Muscle of back (tissue), 11 donors: ENCODE measurements around the gene ZBTB7A. TPM values are rescaled to one million over a fixed set of nuclear protein-coding genes. Genes with fewer than 3 reads are reported as not detected.

Source experiments
- DNase-seq, 3 donors: peaks; one replicate each; pipeline versions ENCODE4 v3.0.0 to v3.0.0-alpha.2; 2013
- polyA plus RNA-seq, 10 donors: library from polyadenylated mRNA; unstranded; fragments of 120-200 nt; gene quantifications; one replicate each; pipeline ENCODE4 v1.2.1, GENCODE V29; 2013; ENCODE audit not compliant: insufficient read length in 10 of 10

ZBTB7A gene
- polyA plus RNA-seq, 10 donors: 5.4 to 9.0 (median 8.0) TPM

DNA sequence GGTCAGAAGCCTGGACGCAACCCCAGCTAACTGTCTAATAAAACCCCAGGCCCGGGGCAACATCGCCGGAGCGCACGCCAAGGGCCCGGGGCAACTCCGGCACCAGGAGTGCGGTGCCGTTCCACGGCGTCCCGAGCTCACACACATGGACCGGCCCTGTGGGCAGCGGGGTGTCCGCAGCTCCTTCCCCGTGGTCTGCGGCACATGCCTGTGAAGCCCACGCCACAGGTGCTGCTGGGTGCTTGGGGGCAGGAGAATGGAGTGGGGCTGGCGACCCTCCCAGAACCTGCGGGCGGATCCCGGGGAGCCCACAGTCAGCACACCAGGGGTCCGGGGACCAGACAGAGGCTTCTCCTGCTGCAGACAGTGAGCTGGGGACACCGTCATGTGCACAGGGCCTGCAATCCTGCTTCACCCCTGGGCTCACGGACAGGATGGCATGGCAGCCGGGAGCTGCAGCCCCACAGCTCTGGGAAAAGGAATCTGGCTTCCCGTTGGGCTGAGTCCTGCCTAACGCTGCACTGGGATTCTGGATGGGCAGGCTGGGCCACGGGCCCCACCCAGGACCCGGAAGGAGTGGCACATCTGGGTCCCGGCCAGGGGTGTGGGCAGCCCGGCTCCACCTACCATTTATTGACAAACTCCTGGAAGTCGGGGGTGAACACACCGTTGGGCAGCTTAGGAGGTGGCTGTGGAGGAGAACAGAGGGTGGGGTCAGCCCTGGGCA lies 28.2 kb upstream of the ZBTB7A start:
- no peak for DNase-seq

DNA sequence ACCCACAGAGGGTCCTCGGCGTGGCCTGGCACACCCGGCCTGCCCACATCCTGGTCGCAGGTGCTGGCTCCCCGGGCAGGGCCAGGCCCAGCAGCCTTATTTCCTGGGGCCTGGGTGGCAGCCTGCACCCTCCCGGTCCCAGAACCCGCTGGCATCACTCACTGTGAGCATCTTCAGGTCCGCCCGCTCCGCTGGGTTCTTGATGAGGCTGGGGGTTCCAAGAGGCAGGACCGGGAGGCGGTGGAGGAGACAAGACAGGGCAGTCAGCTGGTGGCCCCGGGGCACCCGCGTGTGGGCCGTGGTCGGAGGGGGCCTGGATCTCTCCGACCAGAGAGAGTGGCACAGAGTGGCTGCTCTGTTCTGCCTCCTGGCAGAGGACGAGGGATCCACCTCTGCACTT lies 27.6 kb upstream of the ZBTB7A start:
- DNase-seq: no peak

DNA sequence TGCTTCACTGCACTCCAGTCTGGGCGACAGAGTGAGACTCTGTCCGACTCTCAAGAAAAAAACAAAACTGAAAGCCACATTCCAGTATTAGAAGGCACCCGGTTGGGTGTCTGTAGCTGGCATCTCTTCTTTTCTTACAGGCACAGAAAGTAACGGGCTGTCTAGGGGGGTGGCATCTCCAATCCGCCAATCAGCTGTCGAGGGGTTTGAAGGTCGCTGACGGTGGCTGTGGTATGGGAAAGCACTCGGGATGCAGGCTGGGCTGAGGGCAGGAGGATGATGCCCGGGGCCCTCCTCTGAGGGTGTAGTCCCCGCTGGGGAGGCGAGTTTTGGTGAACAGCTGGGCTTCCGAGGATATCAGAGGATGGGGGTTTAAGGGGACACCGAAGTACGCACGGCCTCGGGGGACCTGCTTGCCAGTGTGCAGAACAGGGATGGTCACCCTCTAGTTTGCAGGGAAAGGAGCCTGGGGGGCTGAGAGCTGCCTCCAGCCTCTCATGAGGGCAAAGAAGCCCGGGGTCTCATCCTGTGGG lies 27.0 kb upstream of the ZBTB7A start:
- DNase-seq: no peak

DNA sequence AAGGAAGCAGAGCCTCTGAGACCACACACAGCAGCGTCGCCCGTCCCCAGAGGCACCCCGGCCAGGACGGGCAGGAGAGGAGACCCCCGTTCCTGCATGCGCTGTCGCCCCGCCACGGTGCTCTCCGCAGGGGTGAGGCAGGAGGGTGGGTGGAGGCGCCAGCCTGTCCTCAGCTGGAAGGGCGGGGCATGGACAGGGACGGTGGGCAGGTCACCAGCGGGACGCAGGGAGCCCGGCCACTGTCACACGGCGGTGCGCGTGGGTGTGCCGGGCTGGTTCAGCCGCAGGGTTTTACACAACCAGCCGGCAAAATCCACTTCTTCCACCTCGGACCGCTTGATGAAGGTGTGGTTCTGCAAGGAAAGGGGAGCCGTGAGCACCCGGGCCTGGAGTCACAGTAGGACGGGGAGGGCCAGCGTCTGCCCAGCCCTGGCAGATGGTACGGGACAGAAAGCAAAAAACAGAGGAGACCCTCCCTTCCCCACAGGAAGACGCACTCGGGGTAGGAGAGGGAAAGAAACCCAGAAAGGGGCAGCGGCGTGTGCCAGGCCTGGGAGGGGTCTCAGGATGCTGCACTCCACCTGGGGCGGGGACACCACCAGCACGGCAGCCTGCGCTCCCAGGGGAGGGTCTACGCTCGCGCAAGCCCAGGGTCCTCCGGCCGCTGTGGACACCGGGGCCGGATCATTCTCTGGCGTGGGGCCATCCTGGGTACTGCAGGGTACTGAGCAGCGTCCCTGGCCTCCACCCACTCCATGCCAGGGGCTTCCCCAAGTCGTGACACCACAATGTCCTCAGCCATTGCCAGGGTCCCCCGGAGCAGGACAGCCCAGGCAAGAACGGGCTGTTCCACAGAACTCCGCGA lies 23.9 kb upstream of the ZBTB7A start:
- DNase-seq: no peak

DNA sequence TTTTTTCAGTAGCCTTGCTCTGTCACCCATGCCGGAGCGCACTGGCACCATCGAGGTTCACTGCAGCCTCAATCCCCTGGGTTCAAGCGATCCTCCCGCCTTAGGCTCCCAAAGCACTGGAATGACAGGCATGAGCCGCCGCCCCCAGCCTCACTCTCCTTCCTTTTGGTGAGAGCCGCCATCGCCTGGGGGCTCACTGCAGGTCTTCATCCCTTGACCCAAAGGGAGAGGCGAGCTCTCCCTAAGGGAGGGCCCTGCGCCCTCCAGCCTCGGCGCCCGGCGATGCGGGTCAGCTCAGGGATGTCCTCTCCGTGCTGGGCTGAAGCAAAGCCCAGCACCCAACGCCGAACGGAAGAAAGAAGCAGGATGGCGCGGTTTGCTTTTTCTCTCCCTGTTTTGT lies 23.2 kb upstream of the ZBTB7A start:
- DNase-seq: no peak

DNA sequence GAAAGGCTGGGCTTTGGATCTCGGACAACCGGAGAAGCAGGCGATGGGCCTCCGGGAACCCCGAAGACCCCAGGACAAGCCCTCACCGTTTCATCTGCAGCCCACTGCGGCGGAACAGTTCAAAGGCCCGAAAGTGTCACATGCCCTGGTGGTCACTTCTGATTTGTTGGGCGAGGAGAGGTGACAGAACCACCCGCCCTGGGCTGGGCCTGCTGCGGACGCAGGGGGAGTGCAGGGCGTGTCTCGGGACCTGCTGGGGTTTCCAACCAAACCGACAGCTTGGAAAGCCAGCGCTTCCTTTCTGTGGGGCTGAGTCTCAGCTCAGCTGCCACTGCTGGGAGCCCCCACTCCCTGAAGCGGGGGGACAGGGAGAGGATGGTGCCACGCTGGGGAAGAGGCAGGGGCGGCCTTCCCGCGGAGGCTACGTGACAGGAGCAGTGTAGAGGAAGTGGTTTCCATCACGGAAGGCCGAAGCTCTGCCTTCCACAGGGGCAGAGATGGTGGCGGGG lies 22.8 kb upstream of the ZBTB7A start:
- DNase-seq: no peak

DNA sequence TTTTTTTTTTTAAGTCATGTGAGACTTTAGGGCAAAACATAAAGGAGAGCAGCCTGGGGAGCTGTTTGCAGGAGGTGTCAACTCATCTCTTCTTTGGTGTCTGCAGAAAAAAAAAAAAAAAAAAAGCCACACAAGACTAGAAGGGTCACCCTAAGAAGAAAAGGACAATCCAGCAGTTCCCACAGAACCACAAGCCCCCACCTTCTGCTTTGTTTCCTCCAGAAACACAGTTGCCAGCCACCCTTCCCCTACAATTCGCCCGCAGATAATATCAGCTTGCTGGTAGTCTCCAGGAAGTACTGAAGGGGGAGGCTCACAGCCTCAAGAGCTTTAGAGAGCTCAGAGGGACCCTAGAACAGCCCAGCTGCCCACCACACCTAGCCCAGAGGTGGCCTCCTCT lies 22.3 kb upstream of the ZBTB7A start:
- DNase-seq: no peak

DNA sequence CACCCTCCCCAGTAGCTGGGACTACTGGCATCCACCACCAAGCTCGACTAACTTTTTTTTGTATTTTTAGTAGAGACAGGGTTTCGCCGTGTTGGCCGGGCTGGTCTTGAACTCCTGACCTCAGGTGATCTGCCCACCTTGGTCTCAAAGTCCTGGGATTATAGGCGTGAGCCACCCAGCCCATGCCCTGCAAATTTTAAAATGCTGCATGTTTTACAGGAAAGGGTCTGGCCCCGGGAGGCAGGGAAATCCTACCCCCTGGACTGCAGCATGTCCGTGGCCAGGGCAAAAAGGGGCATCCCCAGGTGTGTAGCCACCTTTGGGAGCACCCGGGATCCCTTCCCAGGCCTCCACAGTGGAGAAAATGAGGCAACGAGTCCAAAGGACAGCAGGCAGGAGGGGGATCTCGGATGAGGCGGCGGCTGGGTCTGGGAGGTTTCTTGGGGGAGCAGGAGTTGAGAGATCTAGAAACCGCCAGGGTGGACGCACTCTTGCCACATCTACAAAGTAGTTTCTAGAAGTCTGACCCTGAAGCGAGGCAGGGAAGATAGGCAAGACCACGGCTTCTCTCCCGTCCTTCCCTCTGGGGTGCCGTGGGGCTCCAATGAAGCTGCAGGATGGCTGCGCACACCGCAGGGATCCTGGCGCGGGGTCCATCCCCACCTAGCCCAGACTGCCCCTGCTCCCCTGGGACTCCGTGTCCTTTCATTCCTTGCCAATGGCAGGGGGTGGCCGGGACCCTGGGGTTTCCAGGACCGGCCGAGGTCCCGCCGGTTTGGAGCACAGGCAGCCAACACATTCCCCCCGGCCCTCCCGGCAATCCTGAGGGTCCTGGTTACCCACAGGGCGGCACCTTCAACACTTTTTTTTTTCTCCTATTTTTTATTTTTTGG lies 21.3 kb upstream of the ZBTB7A start:
- DNase-seq: no peak

DNA sequence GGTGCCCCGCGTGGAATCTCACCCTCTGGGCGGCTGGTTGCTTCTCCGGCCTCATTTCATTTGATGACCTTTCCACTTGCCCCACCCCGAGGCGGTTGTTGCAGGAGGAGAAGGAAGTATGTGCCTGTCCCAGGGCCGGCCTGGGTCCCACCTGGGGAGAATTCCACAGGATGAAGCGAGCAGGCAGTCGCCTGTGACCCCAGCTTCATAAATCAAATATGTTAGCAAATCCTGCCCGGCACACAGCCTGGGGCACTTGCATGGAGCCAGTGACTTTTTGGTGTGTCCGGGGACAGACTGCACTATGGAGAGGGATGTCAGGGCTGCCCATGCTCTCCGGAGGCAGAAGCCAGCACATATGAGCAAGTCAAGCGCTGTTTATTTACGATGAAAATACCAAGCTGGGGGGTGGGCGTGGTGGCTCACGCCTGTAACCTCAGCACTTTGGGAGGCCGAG lies 19.7 kb upstream of the ZBTB7A start:
- no peak for DNase-seq

DNA sequence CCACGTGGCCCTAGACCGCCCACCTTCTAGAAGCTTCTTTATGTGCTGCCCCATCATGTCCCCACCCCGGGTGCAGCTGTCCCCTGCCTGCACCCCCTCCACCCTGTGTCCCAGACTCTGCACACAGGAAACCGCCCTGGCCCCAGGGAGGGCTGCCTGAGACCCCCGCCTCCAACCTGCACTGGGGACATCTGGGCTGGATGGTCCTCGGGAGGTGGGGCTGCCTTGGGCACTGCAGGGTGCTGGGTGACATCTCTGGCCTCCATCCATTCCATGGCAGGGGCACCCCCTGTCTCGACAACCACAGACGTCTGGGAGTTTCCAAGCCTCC lies 17.8 kb upstream of the ZBTB7A start:
- DNase-seq: no peak

DNA sequence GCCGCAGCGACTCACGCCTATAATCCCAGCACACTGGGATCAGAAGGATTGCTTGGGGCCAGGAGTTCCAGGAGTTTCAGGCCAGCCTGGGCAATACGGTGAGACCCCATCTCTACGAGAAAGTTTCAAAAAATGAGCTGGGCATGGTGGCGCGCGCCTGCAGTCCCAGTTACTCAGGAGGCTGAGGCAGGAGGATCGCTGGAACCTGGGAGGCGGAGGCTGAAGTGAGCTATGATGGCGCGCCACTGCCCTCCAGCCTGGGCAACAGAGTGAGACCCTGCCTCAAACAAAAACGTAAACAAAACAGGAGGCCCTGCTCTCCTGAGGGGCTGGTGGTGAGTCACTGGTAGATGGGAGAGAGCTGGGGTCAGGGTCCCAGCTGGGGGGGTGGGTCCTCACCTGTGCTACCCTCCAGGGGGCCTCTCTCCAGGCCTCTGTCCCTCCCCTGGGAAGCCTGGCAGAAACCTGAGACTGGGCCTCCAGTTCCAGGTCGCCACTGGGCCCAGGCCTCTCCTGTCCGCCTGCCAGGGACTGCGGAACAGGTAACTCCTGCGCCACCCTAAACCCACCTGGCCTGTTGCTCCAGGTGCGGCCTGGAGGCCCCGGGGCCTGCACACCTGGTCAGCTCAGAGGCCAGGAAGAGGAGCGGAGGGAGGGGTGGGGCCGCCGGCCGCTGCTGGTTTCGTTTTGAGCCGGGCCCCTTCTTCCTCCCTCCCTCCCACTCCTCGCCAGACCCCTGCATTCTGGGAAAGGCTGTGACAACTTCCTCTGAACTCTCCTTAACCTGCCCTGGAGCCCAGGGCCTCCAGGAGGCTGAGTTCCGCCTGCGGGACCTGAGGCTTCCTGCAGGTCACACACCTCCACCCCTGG lies 17.2 kb upstream of the ZBTB7A start:
- peak in 1 of 3 donors; percentile 81 for DNase-seq

DNA sequence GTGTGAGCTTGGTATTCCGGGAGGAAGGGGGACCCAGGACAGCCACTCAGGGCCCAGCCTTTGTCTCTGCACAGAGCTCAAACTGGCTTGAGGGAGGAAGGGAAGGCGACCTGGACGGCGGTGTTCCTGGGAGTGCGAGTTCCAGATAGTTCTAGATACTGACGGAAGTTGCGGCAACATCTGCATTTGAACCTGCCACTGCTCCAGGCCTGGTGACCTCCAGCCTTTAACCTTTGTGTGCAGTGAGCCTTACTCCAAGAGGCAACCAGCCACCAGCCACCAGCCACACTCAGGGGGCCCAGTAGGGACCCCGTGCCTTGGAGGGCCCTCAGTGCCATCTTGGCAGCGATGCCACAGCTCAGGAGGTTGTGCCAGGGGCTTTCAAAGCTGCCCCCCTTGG lies 15.5 kb upstream of the ZBTB7A start:
- no peak for DNase-seq

DNA sequence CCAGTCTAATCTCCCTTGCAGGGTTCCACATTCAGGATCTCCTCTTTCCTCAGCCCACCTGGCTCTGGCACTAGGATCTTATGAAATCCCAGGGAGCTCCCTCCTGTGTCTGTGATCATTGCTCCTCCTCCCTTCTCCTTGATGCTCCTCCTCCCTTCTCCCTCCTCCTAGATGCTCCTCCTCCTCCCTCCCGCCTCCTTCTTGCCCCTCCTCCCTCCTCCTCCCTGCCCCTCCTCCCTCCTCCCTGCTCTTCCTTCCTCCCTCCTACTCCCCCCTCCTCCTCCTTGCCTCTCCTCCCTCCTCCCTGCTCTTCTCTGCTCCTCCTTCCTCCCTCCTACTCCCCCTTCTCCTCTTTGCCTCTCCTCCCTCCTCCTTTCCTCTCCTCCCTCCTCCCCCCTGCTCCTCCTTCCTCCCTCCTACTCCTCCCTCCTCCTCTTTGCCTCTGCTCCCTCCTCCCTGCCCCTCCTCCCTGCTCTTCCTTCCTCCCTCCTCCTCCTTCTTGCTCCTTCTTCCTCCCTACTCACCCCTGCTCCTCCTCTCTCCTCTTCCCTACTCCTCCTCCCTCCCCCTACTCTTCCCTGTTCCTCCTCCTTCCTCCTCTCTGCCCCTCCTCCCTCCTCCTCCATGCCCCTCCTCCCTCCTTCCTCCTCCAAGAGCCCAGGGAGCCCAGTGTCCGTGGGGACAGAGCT lies 14.9 kb upstream of the ZBTB7A start:
- no peak for DNase-seq

DNA sequence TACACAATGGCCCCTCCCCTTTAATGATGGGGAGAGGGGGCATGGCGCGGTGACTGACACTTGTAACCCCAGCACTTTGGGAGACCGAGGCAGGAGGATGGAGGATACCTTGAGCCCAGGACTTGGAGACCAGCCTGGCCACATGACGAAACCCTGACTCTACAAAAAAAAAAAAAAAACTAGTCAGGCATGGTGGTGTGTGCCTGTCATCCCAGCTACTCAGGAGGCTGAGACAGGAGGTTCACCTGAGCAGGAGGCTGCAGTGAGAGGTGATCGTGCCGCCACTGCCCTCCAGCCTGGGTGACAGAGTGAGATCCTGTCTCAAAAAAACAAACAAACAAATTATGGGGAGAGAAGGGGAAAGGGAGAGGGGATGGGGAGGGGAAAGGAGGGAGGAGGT lies 13.8 kb upstream of the ZBTB7A start:
- DNase-seq: no peak

DNA sequence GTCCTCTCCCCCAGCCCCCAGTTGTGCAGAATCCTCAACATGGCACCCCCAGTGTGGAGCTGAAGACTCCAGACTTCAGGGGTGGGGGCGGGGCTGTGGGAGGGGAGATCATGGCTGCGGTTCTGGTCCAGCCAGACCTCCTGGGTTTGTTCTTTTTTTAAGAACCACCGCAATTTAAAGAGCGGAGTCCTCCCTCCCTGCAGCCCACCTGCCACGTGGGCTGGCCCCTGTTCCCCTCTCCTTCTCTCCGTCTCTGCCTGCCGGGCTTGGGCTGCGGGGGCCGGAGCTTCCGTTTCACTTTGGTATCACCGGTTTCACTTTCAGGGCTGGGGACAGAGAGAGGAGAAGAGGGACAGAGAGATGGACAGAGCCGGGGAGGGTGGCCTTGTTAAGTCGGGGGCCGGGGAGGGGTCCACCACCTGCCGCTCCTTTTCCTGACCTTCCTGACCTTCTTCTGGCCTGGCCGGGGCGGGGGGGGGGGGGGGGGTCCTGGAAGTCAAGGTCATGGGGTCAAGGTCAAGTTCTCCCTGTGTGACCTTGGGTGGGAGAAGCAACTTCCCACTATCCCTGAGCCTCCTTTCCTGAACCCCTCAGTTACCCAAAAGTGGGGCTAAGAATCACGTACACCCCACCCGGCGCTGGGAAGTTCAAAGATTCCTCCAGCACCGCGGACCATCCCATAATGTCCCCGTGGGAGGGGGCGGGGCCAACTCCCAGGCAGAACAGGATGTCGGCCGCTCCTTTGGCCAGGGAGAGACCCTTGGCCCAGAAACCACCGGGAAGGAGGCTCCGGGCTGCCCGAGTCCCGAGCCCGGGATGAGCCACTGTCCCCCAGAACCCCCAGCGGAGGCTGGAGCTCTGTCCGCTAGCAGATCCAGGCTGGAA lies 11.3 kb upstream of the ZBTB7A start:
- DNase-seq: peak in 2 of 3 donors; percentile 71 to 85

DNA sequence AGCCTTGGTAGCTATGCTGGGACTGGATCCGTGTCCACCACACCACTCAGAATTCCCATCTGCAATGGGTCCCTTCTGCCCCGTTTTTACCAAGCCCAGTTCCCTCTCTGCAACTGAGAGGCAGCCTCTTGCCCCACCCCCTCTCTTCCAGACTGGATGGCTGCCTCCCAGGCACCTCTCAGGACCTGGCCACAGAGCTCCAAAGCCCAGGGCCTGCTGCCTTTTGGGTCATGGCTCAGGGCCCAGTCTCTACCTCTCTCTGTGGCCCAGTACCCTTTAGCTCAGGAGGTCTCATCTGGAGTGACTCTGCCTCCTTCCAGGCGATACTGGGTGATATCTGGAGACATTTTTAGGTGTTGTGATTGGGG lies 10.3 kb upstream of the ZBTB7A start:
- no peak for DNase-seq

DNA sequence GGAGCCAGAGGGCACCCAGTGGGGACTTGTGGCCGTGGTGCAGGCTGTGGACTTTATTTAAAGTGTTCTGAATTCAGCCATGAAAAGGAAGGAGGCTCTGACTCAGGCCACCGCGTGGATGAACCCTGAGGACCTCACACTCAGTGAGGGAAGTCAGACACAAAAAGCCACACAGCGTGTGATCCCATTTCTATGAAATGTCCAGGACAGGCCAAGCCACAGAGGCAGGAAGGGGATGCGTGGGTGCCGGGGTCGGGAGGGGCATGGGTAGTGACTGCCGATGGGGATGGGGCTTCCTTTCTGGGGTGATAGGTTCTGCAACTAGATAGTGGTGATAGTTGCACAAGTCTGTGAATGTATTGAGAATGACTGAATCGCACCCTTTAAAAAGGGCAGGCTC lies 8.7 kb upstream of the ZBTB7A start:
- DNase-seq: no peak

DNA sequence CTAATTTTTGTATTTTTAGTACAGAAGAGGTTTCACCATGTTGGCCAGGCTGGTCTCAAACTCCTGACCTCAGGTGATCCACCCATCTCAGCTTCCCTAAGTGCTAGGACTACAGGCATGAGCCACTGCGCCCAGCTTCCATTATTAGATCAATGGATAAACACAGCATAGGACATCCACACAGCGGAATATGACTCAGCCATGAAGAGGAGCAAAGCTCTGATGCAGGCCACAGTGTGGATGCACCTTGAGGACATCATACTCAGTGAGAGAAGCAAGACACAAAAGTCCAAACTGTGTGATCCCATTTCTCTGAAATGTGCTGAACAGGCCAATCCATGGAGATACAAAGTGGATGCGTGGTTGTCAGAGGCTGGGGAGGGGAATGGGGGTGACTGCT lies 4.9 kb upstream of the ZBTB7A start:
- no peak for DNase-seq

DNA sequence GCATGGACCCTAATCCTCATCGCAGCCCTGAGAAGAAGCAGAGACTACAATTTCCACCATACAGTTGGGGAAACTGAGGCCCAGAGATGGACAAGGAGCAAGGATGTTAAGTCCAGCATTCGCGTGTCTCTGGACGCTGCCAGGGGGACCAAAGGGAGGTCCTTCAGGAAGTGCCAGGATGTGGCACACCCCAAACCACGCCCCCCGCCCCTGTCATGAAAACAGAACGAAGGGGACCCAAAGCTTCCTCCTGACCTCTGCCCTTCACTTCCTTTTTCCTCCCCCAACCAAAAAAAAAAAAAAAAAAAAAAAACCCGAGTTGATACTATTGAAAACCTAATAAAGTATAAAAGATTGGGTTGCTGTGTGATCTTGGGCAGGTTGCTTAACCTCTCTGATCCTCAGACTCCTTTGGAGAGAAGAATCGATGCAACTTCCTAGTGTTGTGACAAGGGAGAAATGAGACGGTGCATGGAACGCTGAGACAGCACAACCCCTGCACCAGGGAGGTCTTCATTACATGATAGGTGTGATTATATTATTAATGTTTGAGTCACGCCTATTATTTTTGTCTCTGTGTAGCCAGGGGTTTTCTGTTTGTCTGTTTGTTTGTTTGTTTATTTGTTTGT lies 2.7 kb upstream of the ZBTB7A start:
- no peak for DNase-seq
